Epithelial cell of esophagus (primary cell): ENCODE results near the gene EBF3.

Experiments
- DNase-seq: peaks from one replicate; pipeline ENCODE4 v3.0.0; 2010; ENCODE audit warnings: low read depth
- H3K4me3 ChIP-seq: 2 replicates; pipeline ENCODE4 v1.5.1; 2011; ENCODE audit warnings: mild to moderate bottlenecking, low read length, control low read depth
- CTCF ChIP-seq: IDR thresholded peaks from 2 replicates; pipeline ENCODE4 v1.5.1; 2011; ENCODE audit warnings: low read depth, mild to moderate bottlenecking, low read length, control low read depth, inconsistent platforms; ENCODE audit not compliant: insufficient read depth; ENCODE audit errors: missing control alignments

Gene EBF3

GRCh38 chr10:129942936-129943715 is 20.9 kb downstream of the EBF3 start:
- TF ChIP-seq CTCF = no peak
- no peak for DNase-seq
- H3K4me3 ChIP-seq = no peak overlapping the region

GRCh38 chr10:129942391-129942790 is 21.7 kb downstream of the EBF3 start:
- no peak for DNase-seq
- no peak for TF ChIP-seq CTCF
- no peak overlapping the region for H3K4me3 ChIP-seq

- H3K4me3 ChIP-seq = no peak overlapping the region
- TF ChIP-seq CTCF = no peak
- no peak for DNase-seq
Observed at GRCh38 chr10:129942019-129942277, 22.1 kb downstream of the EBF3 start.

- no peak overlapping the region for H3K4me3 ChIP-seq
- DNase-seq = no peak
- TF ChIP-seq CTCF = no peak
Observed at GRCh38 chr10:129941199-129942018, 22.7 kb downstream of the EBF3 start.

GRCh38 chr10:129940617-129941198 is 23.4 kb downstream of the EBF3 start:
- DNase-seq = no peak
- no peak for TF ChIP-seq CTCF
- H3K4me3 ChIP-seq = no peak overlapping the region

GRCh38 chr10:129939416-129940275 is 24.4 kb downstream of the EBF3 start:
- DNase-seq = no peak
- H3K4me3 ChIP-seq = no peak overlapping the region
- TF ChIP-seq CTCF = no peak
